Measurements from ENCODE around the gene RALB.
A peak's percentile ranks its signal among the peaks of the same experiment; 100 is the strongest.

The RALB gene, protein sequence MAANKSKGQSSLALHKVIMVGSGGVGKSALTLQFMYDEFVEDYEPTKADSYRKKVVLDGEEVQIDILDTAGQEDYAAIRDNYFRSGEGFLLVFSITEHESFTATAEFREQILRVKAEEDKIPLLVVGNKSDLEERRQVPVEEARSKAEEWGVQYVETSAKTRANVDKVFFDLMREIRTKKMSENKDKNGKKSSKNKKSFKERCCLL

DNA sequence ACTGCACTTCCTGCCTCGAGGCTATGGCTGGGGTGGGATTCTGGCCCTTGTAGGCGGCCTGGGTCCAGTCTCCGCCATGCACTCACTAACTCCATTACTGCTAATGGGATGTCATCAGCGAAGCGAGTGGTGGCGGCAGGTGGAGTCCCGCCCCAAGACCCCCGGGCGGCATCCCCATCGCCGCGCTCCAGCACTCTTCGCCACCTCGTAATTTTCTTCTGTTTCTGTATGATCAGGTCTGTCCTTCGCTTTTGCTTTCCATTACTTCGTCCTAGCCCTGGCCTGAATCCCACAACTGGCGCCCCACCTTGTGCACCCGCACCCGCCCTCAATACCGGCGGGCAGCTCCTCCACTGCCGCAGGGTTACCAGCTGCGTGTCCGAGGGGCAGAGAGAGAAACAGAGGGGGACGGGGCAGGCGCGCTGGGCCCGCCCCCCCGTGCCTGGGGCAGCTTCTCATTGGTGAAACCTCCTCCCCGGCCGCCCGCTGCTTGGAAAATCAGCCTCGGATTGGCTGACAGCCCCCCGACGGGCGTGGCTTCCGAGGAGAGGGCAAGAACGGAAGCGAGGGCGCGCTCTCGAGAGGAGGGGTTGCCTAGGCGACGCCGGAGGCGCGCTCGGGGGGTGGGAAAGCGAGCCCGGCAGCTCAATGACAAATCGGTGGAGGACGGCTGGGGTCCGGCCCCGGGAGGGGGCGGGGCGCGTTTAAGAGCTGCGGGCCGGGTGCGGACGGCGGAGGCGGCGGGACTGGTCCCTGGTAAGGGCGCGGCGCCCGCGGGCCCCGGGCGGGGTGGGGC lies at the start of gene RALB:
Gene RALB (plus strand): TSS at position 628 of the 796 bp plus-strand sequence. CDS start 25,813 bp downstream, outside the sequence.
- peak; percentile 94 to 97 for DNase-seq (ENCODE audit: low read depth in 1 of 2, low spot score in 1 of 2)

DNA sequence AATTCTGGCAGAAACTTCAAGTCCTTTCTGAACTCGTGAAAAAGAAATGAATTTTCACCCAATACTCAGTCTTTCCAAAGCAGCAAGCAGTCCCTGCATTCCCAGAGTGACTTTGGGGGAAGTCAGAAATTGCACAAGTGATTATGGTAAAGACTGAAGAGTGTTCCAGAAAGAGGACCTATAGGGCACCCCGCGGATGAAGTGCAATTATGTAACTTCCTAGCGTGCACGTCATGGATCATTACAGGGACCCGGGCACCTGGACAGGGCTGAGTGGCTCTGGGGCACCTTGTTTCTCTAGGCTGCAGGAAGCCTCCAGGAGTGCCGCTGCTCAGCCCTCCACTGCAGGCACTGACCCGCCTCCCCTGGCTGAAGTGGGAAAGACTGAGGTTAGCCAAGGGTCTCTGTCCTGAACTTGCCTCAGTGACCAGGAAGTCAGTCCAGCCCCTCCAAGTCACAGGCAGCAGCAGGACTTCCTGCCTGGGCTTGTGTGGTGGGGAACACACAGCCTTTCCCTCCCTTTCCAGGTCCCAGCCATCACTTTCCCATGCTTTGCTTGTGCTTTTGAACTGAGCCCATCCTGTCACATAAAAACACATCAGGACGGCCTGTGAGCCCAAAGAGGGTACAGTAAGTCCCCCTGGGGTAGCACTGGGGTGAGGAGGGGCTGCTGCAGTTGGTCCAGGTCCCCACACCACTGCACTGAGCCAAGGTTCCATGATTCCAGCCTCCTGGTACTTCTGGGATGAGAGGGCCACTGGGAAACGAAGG lies 49.2 kb upstream of the RALB start:
- DNase-seq (ENCODE audit: low read depth in 1 of 2, low spot score in 1 of 2), result no peak

DNA sequence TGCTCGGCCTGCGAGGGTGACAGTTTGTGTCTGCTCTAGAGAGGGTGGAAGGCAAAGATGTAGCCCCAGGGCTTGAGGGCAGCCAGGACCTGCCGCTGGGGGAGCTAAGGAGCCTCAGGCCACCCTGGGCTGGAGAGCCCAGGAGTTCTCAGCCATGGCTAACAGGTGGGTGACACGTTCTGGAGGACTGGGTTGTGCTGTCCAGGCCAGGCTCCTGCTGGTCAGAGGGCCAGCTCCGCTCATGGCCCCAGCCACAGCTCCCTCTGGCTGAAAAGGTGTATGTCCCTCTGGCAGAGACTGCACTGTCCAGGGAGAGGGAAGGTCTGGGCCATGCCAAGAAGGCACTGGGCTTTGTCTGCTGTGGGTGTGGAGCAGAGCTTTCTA lies 48.6 kb upstream of the RALB start:
- no peak for DNase-seq (ENCODE audit: low read depth in 1 of 2, low spot score in 1 of 2)

DNA sequence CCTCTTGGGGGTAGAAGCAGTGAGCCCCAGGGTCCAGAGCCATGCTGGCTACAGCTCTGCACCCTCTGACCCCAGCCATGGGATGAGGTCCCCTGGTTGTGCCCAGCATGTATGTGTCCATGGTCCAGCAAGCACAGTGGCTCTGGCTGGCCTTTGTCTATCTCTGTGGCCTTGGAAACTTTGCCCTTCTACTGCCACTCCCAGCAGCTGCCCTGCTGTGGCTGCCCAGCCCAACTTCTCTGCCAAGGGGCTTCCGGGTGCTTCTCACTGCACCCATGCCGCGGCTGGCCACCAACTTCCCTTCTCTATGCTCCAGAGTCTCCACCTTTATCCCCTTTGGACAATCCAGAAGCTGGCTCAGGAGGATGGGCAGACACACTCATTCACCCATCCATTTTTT lies 48.2 kb upstream of the RALB start:
- no peak for DNase-seq (ENCODE audit: low read depth in 1 of 2, low spot score in 1 of 2)

DNA sequence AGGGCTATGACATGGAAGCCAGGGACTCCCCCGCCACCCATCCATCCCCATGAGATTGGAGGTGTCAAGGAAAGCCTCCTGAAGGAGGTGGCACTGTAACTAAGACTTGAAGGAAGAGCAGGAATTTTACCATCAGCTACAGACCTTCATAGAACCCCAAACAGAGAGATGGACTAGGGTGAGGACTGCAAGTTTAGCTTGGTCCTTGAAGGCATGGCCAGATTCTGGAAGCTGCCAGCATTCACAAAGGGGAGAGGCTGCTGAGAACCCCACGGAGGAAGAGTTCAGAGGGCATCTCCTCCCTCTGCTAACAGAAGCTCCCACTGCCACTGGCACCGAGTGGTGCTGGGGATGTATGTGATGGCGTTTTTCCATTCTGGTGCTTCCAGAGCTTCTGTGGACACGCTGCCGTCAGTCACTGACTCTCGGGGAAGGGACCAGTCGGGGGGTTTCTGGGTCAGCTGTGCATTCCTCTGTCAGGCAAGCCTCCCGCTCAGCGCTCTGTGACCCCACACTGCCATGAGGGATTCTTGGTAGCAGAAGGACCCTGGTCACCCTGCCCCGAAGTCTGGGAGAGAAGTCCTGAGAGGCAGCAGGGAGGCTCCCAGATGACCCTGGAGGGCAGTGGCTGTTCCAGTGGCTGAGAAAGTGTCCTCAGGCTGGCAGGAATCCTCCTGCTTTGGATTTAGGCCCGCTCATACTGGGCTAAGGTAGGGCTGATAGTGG lies 47.5 kb upstream of the RALB start:
- DNase-seq (ENCODE audit: low read depth in 1 of 2, low spot score in 1 of 2), result no peak

DNA sequence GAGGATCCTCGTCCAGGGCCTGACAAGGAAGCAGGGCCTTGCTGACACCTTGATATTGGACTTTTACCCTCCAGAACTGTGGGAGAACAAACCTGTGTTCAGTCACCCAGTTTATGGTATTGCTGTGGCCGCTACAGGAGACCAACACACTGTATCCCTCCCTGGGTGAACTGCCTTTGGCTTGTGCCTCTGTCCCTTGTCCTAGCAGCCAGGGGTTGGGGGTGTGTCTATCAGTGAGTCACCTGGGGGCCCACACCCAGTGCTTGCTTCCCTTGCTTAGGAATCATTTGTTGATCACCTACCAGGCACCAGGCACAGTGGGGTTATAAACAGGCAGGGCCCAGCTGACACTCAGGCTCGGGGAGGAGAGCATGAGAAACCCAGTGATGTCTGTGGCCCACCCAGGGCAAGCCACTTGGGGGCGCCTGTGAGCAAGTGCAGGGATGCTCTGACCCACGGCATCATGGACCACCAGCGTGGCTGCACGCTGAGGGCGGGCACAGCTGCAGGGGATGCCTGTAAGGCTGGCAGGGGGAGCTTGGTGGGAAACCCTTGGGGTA lies 46.5 kb upstream of the RALB start:
- no peak for DNase-seq (ENCODE audit: low read depth in 1 of 2, low spot score in 1 of 2)

DNA sequence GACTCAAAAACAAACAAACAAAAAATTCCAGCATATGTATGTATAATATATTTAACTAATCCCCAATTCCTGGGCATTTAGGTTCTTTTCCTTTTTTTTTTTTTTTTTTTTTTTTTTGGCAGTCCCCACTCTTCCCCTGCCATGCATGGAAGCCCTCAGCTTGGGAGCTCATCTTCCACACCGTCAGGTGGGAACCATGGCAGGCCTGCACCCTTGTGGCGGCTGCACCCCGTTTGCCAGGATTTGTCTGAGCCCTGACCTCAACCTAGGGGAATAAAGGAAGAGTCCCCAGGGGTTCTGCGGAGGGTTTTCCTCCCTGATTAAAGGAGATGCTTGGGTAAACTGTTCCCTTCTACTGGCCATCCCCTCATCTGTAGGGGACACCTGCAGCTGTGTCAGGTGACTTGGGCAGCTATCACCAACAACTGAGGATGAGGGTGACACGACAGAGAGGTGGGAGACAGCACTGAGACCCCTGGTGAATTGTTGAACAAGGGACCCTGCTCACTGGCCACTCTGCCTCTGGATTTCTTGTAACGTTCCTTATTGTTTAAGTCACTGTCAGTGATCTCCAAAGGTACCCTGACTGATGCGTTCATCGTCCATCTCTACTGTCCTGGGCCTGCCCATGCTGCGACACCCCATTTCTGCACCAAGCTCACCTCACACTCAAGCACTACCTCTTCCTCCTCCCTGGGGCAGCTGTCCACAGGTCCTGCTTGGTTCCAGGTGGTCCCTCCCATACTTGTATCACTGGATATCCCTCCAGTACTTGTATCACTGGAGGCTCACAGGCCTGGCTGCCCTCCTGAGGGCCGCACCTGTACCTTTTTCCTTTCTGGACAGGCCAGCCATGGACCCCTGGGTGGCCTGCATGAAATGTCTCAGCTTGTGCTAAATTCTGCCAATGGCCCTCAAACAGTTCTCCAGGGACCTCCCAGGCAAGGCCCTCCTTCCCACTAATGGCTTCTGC lies 44.0 kb upstream of the RALB start:
- DNase-seq (ENCODE audit: low read depth in 1 of 2, low spot score in 1 of 2), result no peak

DNA sequence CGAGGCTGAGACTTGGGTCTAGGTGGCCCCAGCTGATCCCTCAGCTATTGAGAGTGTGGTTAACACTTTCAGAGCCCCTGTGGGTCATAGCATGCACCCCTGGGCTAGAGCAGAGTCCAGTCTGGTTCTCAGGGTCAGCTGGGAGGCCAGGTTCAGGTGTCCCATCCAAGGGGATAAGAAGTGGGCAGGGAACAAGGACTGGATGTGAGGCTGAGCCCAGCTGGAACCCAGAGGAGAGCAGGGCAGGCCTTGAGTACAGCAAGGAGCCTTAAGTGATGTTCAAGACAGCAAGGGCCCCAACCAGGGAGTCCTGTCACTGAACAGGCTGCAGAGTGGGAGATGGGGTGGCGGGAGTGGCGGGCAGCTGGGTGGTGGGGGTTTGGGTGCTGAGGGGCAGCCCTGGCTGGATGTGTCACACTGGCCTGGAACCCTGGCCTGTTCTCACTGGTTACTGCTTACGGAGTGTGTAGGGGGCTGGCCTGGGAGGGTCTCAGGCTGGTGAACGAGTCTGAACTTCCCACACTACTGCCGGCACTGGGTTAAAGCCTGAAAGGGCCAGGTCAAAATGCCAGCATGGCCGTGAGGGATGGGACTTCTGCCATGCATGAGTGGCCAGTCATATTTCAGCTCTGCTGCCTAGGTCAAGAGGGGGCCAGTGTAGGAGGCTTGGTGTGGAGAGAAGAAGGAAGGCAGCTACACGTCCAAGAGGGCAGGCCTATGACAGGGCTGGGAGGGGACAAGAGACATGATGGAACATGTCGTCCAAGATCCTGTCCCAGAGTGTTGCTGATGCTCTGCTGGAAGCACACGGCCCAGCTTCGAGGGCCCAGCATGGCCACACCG lies 43.0 kb upstream of the RALB start:
- no peak for DNase-seq (ENCODE audit: low read depth in 1 of 2, low spot score in 1 of 2)

DNA sequence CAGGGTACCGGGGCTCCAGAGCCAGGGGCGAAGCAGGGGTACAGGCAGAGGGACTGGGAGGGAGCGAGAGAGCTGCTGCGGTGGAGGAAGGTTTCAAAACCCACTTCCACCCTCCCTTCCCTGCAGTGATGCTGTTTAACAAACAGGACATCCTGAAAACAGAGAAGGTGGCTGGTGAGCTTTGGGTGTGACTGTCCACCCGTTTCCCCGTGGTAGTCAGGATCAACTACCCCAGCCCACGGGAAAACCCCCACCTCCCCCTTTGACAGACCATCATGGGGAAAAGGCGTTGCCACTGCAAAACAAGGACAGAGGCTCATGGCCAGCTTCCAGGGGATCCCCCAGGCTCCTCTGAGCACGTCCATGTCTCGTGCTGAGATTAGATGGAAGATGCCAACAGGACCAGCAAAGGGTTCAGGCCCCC lies 42.4 kb upstream of the RALB start:
- DNase-seq (ENCODE audit: low read depth in 1 of 2, low spot score in 1 of 2), result no peak

DNA sequence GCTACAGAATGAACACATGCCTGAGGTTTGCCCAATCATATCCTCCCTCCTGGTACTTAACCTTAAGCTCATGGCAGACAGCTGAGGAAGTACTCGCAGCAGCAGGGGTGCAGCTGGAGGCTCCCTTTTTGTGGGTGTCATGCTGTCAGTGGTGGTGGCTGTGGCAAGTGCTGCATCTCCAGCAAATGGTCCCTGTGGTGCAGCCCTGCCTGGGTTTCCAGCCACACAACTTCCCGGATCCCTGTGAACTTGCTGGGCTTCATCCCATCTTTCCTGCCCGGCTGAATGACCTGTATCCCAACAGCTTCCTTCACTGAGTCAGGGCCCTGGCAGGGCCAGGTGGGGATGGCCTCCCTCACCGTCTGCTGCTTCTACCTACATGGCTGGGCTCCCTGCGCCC lies 34.5 kb upstream of the RALB start:
- DNase-seq (ENCODE audit: low read depth in 1 of 2, low spot score in 1 of 2), result no peak

DNA sequence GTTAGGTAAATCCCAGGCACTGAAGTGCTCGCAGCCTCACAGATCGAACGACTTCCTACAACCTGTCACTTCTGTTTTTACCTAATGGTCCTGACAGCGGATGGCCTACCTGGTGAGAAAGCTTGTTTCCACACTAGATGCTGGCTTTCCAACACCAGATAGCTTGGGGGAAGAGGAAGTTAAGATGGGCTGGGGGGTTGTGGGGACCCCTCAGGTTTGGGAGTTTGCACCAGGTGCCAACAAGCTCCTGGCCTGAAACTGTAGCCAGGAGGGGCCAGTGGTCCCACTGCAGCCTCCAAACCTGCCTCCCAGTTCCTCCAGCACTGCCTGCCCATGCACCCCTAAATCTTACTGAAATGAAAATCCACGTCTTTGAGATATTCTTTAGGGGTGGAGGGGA lies 33.4 kb upstream of the RALB start:
- no peak for DNase-seq (ENCODE audit: low read depth in 1 of 2, low spot score in 1 of 2)

DNA sequence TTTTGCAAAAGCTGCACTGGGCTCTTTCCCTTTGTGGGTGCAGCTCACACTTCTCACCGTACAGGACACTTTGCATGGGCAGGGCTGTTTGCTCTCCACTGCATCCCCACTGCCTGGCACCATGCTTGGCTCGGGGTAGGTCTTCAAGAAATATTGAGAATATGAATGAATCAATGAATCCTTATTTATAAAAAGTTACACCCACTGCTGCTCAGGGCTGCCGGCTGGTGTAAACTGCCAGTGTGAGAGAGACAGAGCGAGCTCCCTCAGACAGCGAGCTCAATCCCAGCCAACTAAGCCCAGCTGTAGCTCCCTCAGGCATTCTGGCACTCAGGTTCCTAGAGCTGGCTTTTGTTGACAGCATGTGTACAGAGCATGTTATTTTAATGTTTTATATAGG lies 32.9 kb upstream of the RALB start:
- DNase-seq (ENCODE audit: low read depth in 1 of 2, low spot score in 1 of 2), result no peak

DNA sequence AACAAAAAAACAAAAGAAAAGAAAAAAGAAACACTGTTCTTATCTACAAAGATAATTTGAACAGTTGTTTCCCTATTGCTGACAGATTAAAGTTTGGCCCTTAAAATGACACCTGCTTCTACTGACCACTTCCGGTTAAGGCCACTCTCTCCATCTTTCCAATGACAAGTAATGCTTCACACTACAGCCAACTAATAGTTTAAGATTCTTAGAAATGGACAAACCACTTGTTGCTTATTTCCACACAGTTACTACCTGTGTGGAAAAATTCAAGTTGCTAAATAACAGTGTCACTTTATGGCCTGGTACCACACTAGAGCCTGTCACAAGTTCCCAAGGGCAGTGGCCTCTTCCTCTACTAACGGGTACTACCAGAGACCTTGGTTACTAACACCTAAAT lies 31.9 kb upstream of the RALB start:
- no peak for DNase-seq (ENCODE audit: low read depth in 1 of 2, low spot score in 1 of 2)

DNA sequence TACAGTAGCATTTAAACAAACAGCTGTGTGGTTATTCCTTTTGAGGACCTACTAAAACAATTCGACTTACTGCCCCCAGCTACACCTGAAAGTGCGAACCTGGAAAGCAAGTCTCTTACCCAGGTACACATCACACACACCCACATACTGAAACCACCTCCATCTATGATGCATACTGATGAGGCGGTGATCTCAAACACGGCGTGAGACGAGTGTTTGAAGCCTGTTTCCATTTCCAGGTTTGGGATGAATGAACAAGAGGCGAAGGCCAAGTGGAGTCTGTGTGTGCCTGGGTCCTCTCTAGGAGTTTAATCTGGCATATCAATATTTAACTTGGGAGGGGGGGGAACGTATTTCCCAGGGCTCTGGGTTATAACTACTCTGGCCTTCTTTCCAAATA lies 31.0 kb upstream of the RALB start:
- DNase-seq (ENCODE audit: low read depth in 1 of 2, low spot score in 1 of 2), result no peak

DNA sequence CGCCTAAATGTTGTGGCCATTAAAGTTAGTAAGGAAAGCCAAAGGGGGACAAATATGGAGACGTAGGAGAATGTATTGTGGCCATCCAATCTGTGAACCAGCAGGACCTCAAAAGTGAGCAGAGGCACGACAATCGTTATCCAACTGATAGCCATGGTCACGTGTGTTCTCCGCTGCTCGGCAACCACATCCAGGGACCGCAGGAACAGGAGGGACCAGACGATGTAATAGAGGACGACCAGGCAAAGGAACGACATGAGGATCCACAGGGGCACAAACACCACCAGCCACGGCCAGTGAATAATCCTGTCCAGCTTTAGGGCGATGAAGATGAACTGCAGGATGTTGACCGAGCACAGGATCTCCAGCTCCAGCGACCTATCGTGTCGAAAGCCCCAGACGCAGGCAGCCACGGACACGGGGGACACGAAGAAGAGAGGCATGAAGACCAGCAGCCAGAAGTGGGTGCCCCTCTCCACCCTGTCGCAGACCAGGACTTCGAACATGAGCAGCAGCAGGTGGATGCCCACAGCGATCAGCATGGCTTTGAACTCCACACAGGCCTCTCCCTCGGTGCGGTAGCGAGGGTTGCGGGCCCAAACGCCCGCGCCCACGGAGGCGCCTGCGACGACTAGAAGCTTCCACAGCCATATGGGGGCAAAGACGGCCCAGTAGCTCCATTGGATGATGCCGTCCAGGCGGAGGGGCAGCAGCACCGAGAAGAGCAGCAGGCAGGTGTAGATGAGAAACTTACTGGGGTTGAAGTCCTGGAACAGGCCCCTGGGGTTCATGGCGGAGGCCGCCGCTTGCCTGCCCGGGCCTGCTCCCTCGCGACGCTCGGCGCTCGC lies 30.2 kb upstream of the RALB start:
- DNase-seq (ENCODE audit: low read depth in 1 of 2, low spot score in 1 of 2), result no peak

DNA sequence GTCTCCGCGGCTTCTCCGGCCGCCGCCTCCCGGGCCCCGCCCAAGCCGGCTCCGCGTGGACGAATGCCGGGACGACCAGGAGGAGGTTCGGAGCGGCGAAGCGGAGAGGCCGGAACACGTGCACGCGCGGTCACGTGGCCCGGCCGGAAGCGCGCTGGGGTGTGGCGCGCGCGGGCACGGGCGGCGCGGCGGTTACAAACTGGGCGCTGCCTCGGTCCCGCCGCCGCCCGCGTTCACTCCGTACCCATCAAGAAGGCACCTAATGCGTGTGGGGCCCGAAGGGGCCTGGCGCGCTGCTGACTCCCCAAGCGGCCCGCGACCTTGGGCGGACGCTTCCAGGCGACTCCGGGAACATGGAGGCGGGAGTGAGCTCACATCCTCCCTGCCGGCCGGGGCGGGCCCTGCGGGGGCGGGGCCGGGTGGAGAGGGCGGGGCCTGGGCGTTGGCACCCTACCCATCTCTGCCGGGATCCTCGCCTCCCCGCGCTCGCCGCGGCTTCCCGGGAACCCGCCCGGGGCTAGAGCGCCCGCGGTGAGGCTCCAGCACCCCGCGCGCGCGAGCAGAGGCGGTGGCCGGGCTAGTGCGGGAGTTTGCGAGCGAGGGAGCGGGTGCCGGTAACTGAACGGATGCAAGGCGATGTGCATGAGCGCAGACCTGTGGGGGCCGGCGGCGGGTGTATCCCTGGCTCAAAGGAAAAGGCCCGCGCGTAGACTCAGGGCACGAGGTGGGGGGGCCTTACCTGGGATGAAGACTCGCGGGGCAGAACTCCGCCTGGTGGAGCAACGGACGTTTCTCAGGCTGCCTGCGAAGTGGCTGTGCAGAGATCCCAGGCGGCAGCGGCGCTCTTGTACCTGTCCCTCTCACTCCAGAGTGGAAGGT lies 29.4 kb upstream of the RALB start, which contains the start of gene TMEM185B:
Gene TMEM185B (minus strand): TSS at position 367 of the 879 bp plus-strand sequence. CDS start 424 bp downstream, outside the sequence.
- peak; percentile 85 to 90 for DNase-seq (ENCODE audit: low read depth in 1 of 2, low spot score in 1 of 2)

DNA sequence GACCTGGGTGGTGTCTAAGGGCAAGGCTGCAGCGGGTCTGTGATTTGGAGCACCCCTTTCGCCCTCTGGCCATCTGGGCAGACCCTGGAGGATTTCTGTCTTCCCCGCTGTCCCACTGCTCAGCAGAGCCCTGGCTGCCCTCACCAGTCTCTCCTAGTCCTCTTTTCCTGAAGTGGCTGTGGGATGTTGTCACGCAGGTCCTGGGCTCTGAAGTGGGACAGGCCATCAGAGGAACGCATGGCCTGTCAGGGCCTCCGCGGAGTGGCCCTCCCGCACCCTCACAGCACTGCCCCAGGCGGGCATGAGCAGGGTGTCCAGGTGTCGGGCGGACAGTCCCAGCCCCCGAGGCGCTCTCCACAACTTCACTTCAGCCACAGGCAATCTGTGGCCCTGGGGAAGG lies 28.4 kb upstream of the RALB start:
- DNase-seq (ENCODE audit: low read depth in 1 of 2, low spot score in 1 of 2), result no peak

All from stimulated activated CD4-positive, alpha-beta T cell treated with anti-CD3 and anti-CD28 coated beads, Interleukin-15, amount 100 ng/mL, for 1 hour (primary cell).